OCI-LY1 (cell line): ENCODE results near the gene ATF6B.

Experiments used
- H2AFZ ChIP-seq: fragments of 200-600 bp; sonication (generic), shearing (Covaris generic); 2 replicates; pipeline ENCODE4 v1.6.0; 2014; ENCODE audit warnings: antibody characterized with exemption, mild to moderate bottlenecking, low read length
- H3F3A ChIP-seq: fragments of 200-600 bp; sonication (generic), shearing (Covaris generic); 2 replicates; pipeline ENCODE4 v1.6.0; 2014; ENCODE audit warnings: mild to moderate bottlenecking, antibody characterized with exemption, low read length, moderate library complexity; ENCODE audit not compliant: insufficient read depth
- H3K27ac ChIP-seq: fragments of 200-600 bp; sonication (generic); 2 replicates; pipeline ENCODE4 v1.5.1; 2014; ENCODE audit warnings: low read length, mixed run types, mild to moderate bottlenecking, low read depth; ENCODE audit not compliant: poor library complexity, severe bottlenecking
- H3K27me3 ChIP-seq: fragments of 200-600 bp; sonication (generic); 2 replicates; pipeline ENCODE4 v1.6.0; 2014; ENCODE audit warnings: antibody characterized with exemption, mild to moderate bottlenecking, low read length, moderate library complexity; ENCODE audit not compliant: insufficient read depth
- H3K36me3 ChIP-seq: fragments of 200-600 bp; sonication (generic); 2 replicates; pipeline ENCODE4 v1.6.1; 2014; ENCODE audit warnings: mild to moderate bottlenecking, antibody characterized with exemption, low read length, moderate library complexity, mixed read lengths; ENCODE audit not compliant: insufficient read depth
- H3K4me1 ChIP-seq: fragments of 200-600 bp; sonication (generic); 2 replicates; pipeline ENCODE4 v1.5.1; 2014; ENCODE audit warnings: mild to moderate bottlenecking, low read length, moderate library complexity; ENCODE audit not compliant: insufficient read depth, severe bottlenecking
- H3K4me2 ChIP-seq: fragments of 200-600 bp; sonication (generic), shearing (Covaris generic); 2 replicates; pipeline ENCODE4 v1.6.1; 2014; ENCODE audit warnings: low read length
- H3K4me3 ChIP-seq: fragments of 200-600 bp; sonication (generic); 2 replicates; pipeline ENCODE4 v1.5.1; 2014; ENCODE audit warnings: low read length, low read depth, mild to moderate bottlenecking, mixed read lengths; ENCODE audit not compliant: poor library complexity, severe bottlenecking
- H3K79me2 ChIP-seq: fragments of 200-600 bp; shearing (Covaris generic); 2 replicates; pipeline ENCODE4 v1.6.1; 2016; ENCODE audit warnings: mixed run types, low read length, mixed read lengths; ENCODE audit not compliant: insufficient read depth
- H3K9ac ChIP-seq: fragments of 200-600 bp; sonication (generic), shearing (Covaris generic); 2 replicates; pipeline ENCODE4 v1.6.1; 2014; ENCODE audit warnings: mild to moderate bottlenecking, low read length, mixed read lengths
- H3K9me2 ChIP-seq: fragments of 200-600 bp; sonication (generic), shearing (Covaris generic); 2 replicates; pipeline ENCODE4 v1.6.1; 2014; ENCODE audit warnings: low read depth, mild to moderate bottlenecking, low read length, mixed read lengths
- H3K9me3 ChIP-seq: fragments of 200-600 bp; shearing (Covaris generic); 2 replicates; pipeline ENCODE4 v1.6.1; 2014; ENCODE audit warnings: low read length, mixed read lengths
- H4K20me1 ChIP-seq: fragments of 200-600 bp; sonication (generic), shearing (Covaris generic); 2 replicates; pipeline ENCODE4 v1.6.0; 2016; ENCODE audit warnings: mild to moderate bottlenecking, low read length; ENCODE audit not compliant: insufficient read depth
- CTCF ChIP-seq: fragments of 200-600 bp; sonication (generic), shearing (Covaris generic); IDR thresholded peaks from 2 replicates; pipeline ENCODE4 v1.5.1; 2017; ENCODE audit warnings: mild to moderate bottlenecking, antibody characterized with exemption, low read length, moderate library complexity, mixed read lengths
- EZH2 ChIP-seq: fragments of 200-600 bp; sonication (generic), shearing (Covaris generic); IDR thresholded peaks from 2 replicates; pipeline ENCODE4 v1.8.0; 2017; ENCODE audit warnings: borderline replicate concordance, mixed run types, mild to moderate bottlenecking, antibody characterized with exemption, low read length, moderate library complexity, mixed read lengths

Gene ATF6B

GRCh38 chr6:32127717-32128592, at the start of gene ATF6B:
Gene ATF6B (minus strand): TSS chr6:32128246. CDS start chr6:32128207, 39 bp downstream.
- Histone ChIP-seq H3K4me1 (peaks cover 30% of the 10 kb centered on the region), H3K9me2 (no peaks in the 10 kb centered on the region), H3K4me3 (peak within 1 kb of the TSS; percentile 81), H4K20me1 (no peaks in the 10 kb centered on the region), H3K9me3 (no peaks in the 10 kb centered on the region), H3K9ac (peak within 1 kb of the TSS; percentile 91), H2AFZ (no peak within 1 kb of the TSS), H3K27me3 (no peaks in the 10 kb centered on the region), H3K79me2 (no peaks in the 10 kb centered on the region), H3K4me2 (peak within 1 kb of the TSS; percentile 89), H3K27ac (peak within 1 kb of the TSS; percentile 56), H3K36me3 (peaks cover 31% of the 10 kb centered on the region), H3F3A (0 out of 2 replicates have a peak, but pooled peaks cover 4% of the 10 kb centered on the region)
- no peak for TF ChIP-seq CTCF

- Histone ChIP-seq H3K36me3 (peaks cover 20% of the 10 kb centered on the region; the same call in 1 of the 2 replicates), H3K9me2 (no peaks in the 10 kb centered on the region), H4K20me1 (no peaks in the 10 kb centered on the region), H3K27ac (peak overlapping the region; percentile 87), H3K4me1 (peaks cover 56% of the 10 kb centered on the region), H3K9me3 (no peaks in the 10 kb centered on the region), H3K9ac (peak overlapping the region; percentile 70), H3K4me3 (peak overlapping the region; percentile 91), H3K4me2 (peak overlapping the region; percentile 80), H3K27me3 (no peaks in the 10 kb centered on the region), H3F3A (no peaks in the 10 kb centered on the region), H2AFZ (no peak overlapping the region), H3K79me2 (peaks cover 12% of the 10 kb centered on the region; the same call in 1 of the 2 replicates)
- no peak for TF ChIP-seq CTCF
- TF ChIP-seq EZH2, result no peak
Measured at GRCh38 chr6:32177183-32177787, 49.2 kb upstream of the ATF6B start.

GRCh38 chr6:32176476-32177182, 48.6 kb upstream of the ATF6B start:
- H3K4me2 ChIP-seq, result peak overlapping the region; percentile 80
- no peaks in the 10 kb centered on the region for H3K9me2 ChIP-seq
- peak overlapping the region; percentile 70 for H3K9ac ChIP-seq
- no peaks in the 10 kb centered on the region for H3K27me3 ChIP-seq
- peaks cover 12% of the 10 kb centered on the region; the same call in 1 of the 2 replicates for H3K79me2 ChIP-seq
- no peaks in the 10 kb centered on the region for H3K9me3 ChIP-seq
- H3F3A ChIP-seq, result no peaks in the 10 kb centered on the region
- peak overlapping the region; percentile 87 for H3K27ac ChIP-seq
- H3K4me3 ChIP-seq, result peak overlapping the region; percentile 91
- H2AFZ ChIP-seq, result no peak overlapping the region
- no peak for TF ChIP-seq CTCF
- no peak for TF ChIP-seq EZH2
- no peaks in the 10 kb centered on the region for H4K20me1 ChIP-seq
- peaks cover 56% of the 10 kb centered on the region for H3K4me1 ChIP-seq
- H3K36me3 ChIP-seq, result peaks cover 19% of the 10 kb centered on the region; the same call in 1 of the 2 replicates
